HG03521 (cell line): ENCODE measurements around the gene ACTA1.
"Not testable (repeated sequence)": the region's sequence is repeated elsewhere in the genome, so short reads cannot be mapped to it uniquely, and the experiment has no call there.

Experiments used
- ATAC-seq: cut with Tn5 transposase; IDR thresholded peaks from one replicate; pipeline ENCODE4 v1.9.1; 2021; ENCODE audit warnings: mild to moderate bottlenecking, moderate library complexity; ENCODE audit not compliant: unreplicated experiment

Gene ACTA1

GRCh38 chr1:229410370-229410691, 23.6 kb downstream of the ACTA1 start:
- ATAC-seq: no peak

GRCh38 chr1:229409616-229410369, 24.1 kb downstream of the ACTA1 start:
- ATAC-seq: no peak

GRCh38 chr1:229408458-229409037, 25.3 kb downstream of the ACTA1 start:
- no peak for ATAC-seq

- no peak for ATAC-seq
These were observed 26.5 kb downstream of the ACTA1 start for GRCh38 chr1:229407206-229408026.

GRCh38 chr1:229406798-229407197, 27.1 kb downstream of the ACTA1 start:
- ATAC-seq: no peak

- no peak for ATAC-seq
These were observed 30.3 kb downstream of the ACTA1 start for GRCh38 chr1:229403573-229403972.

GRCh38 chr1:229402993-229403392, 30.9 kb downstream of the ACTA1 start:
- no peak for ATAC-seq

GRCh38 chr1:229402329-229402728, 31.6 kb downstream of the ACTA1 start:
- not testable (repeated sequence) for ATAC-seq

GRCh38 chr1:229397762-229398161, 36.1 kb downstream of the ACTA1 start:
- ATAC-seq: no peak

GRCh38 chr1:229396585-229397206, 37.2 kb downstream of the ACTA1 start:
- ATAC-seq: no peak

- ATAC-seq: not testable (repeated sequence)
These were observed 39.4 kb downstream of the ACTA1 start for GRCh38 chr1:229394517-229394916.

GRCh38 chr1:229392936-229393335, 41.0 kb downstream of the ACTA1 start:
- no peak for ATAC-seq

- no peak for ATAC-seq
These were observed 43.8 kb downstream of the ACTA1 start for GRCh38 chr1:229390130-229390529.

GRCh38 chr1:229388897-229389580, 44.9 kb downstream of the ACTA1 start:
- no peak for ATAC-seq

- no peak for ATAC-seq
These were observed 47.9 kb downstream of the ACTA1 start for GRCh38 chr1:229385853-229386456.

GRCh38 chr1:229384822-229385221, 49.1 kb downstream of the ACTA1 start:
- ATAC-seq: no peak

- ATAC-seq: no peak
These were observed 49.9 kb downstream of the ACTA1 start for GRCh38 chr1:229383961-229384360.

- ATAC-seq: no peak
These were observed 50.7 kb downstream of the ACTA1 start for GRCh38 chr1:229383188-229383587.
